HG03432 (cell line): ENCODE measurements around the gene CCL22.
"Not testable (repeated sequence)": the region's sequence is repeated elsewhere in the genome, so short reads cannot be mapped to it uniquely, and the experiment has no call there.

Source experiments
- ATAC-seq: cut with Tn5 transposase; IDR thresholded peaks from one replicate; pipeline ENCODE4 v1.9.1; 2021; ENCODE audit warnings: mild to moderate bottlenecking, moderate library complexity; ENCODE audit not compliant: unreplicated experiment

Gene CCL22

DNA sequence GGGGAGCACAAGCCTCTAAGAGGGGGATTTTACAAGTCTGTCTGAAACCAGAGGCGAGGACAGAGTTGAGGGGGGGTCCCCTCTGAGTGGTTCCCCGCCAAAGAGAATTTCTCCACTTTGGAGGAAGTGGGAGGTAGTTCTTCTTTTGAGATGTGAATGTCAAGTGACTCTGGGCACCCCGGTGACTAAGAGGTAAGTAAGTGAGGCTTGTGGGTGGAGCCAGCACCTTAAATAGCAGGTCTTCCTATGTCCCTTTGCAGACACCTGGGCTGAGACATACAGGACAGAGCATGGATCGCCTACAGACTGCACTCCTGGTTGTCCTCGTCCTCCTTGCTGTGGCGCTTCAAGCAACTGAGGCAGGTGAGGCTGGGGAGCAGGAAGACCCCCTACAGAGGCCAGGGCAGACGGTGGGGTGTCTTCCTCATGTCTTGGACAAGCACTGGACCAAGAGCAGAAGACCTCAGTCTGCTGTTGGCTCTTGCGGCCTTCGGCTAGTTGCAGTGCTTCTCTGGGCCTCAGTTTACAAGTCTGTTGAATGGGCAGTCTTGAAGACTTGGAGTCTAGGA is at the start of gene CCL22:
CCL22 (plus strand) TSS at position 257 of the 569 bp plus-strand sequence; CDS start at position 291, 34 bp downstream.
- peak; percentile 54 for ATAC-seq

GRCh38 chr16:57310801-57311200 is 47.8 kb upstream of the CCL22 start:
- ATAC-seq: no peak

GRCh38 chr16:57313509-57313908 is 45.1 kb upstream of the CCL22 start:
- ATAC-seq: no peak

- ATAC-seq: no peak
Measured at GRCh38 chr16:57314161-57314785, 44.3 kb upstream of the CCL22 start.

DNA sequence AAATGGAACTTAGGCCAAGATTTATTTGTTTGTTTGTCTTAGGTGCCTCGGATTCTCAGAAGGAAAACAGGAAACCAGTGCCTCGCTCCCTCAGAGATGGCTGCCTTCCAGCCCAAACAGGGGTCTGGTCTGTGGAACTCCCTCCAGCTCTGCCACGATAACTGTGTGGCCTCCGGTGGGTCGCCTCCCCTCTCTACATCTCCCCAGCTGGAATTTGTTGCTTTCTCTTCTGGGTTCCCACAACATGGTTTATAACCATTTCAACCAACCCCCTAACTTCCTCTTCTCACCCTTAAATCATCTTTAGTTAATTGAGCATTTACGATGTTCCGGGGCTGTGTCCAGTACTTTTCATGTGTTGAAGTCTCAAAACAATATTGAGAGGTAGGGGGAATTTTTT is 43.2 kb upstream of the CCL22 start:
- ATAC-seq: no peak

DNA sequence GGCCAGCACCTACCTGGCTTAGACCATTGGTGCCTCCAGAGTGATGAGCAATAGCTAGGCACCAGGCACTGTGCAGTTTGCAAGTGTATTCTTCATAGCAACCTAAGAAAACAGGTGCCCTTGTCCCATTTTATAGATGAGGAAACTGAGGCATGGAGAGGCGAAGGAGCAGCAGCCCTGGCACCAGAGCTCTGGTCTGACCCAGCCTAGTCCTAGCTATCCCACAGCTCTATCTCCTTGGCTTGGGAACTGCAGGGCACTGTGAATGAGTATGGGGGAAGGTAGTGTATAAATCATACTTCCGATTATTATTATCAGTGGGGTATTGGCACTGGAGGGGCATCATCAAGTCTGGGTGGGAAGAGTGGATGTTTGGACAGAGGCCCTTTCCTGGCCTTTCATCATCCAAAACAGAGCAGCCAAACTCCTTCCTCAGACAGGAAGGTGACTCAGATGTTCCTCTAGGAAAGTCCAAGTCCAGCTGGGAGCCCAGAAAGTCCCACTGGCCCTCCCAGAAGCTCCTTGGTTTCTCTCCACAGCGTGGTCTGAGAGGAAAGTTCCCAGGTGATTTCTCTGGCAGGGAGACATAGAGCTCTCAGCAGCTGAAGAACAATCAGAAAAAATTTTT is 42.1 kb upstream of the CCL22 start:
- ATAC-seq: no peak

DNA sequence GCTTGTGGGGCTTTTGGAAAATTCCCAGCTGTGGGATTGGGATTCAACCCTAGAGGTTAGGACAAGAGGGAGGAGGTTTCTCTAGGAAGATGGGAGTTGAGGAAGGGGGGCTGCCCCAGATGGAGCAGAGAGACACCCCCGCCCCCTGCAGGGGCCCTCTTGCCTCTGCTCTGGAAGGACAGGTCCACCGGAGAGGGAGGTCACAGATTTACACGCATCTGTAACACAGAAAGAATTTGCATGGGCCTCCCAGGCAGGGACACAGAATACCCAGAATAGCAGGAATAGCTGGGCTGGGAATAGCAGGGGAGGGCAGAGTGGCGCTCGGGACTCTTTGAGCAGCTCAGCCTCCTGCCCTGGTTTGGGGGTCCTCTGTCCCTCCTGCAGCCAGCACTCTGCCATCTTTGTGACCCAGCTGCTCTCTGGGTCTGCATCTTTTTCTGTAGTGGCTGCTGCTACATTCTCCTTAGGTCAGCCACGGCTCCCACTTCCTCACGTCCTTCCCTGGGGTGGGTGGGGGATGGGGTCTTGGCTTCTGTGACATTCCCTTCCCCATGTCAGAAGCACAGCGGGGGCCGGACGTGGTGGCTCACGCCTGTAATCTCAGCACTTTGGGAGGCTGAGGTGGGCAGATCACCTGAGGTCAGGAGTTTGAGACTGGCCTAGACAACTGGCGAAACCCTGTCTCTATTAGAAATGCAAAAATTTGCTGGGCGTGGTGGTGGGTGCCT is 40.2 kb upstream of the CCL22 start:
- no peak for ATAC-seq

DNA sequence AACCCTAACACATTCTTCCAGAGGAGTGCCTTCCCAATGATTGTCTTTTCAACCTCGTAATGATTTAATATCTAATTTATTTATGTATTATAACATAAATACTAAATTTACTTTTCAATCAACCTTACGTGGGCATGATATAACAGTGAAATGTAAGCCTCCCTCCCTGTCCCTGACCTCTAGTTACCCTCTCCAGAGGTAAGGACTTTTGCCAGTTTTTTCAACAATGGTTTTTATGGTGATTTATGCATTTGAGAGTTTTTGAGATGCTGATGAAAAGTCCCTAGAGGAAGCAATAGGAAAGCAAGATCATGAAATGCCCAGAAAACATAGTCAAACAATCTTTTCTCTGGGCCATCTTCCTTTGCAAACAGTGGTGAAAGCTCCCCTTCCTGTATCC is 38.9 kb upstream of the CCL22 start:
- ATAC-seq: no peak

GRCh38 chr16:57324749-57325148 is 33.8 kb upstream of the CCL22 start:
- ATAC-seq: no peak

DNA sequence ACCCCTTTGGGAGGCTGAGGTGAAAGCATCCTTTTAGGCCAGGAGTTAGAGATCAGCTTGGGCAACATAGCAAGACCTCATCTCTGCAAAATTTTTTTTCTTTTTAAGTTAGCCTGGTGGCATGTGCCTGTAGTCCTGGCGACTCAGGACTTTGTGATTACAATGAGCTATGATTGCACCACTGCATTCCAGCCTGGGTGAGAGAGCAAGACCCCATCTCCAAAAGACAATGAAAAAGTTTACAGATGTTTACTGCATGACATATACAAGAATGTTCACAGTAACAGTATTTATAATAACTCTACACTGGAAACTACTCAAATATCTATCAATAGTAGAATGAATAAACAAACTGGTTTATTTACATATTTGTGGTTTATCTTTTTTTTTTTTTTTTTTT is 33.1 kb upstream of the CCL22 start:
- ATAC-seq: no peak

GRCh38 chr16:57329718-57330327 is 28.8 kb upstream of the CCL22 start:
- no peak for ATAC-seq

GRCh38 chr16:57331355-57331754 is 27.2 kb upstream of the CCL22 start:
- ATAC-seq: no peak

- no peak for ATAC-seq
Measured at GRCh38 chr16:57333402-57333801, 25.2 kb upstream of the CCL22 start.

DNA sequence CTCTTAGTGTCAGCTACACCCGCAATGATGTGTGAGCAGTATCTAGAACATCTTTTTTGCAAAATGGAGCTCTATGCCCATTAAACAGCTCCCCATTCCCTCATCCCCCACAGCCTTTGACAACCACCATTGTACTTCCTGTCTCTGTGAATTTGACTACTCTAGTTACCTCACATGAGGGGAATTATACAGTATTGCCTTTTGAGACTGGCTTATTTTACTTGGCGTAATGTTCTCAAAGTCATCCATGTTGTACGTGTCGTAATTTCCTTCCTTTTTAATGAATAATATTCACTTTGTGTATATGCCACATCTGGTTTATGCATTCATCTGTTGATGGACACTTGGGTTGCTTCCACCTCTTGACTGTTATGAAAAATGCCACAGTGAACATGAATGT is 23.2 kb upstream of the CCL22 start:
- ATAC-seq: no peak

- no peak for ATAC-seq
Measured at GRCh38 chr16:57341062-57341440, 17.5 kb upstream of the CCL22 start.

GRCh38 chr16:57341441-57342303 is 16.9 kb upstream of the CCL22 start:
- no peak for ATAC-seq

- not testable (repeated sequence) for ATAC-seq
Measured at GRCh38 chr16:57342606-57343005, 16.0 kb upstream of the CCL22 start.

- no peak for ATAC-seq
Measured at GRCh38 chr16:57343221-57343620, 15.4 kb upstream of the CCL22 start.

GRCh38 chr16:57344094-57344493 is 14.5 kb upstream of the CCL22 start:
- not testable (repeated sequence) for ATAC-seq

DNA sequence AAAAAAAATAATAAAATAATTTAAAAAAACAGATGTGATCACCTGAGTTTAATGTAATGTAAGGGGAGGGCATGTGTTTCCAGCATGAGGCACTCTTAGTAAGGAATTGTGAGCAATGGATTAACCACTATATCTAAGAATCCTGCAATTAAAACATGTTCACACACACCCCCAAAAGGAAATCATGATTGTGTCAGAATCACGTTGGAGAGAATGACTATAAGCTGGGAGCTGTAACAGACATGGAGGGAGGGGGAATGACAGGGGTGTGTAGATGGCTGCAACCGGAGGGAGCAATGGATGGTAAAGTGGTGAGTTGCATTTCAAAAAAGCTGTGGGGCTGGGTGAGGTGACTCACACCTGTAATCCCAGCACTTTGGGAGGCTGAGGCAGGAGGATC is 13.6 kb upstream of the CCL22 start:
- no peak for ATAC-seq
